ENCODE data around the gene ABHD2. TPM values are rescaled to one million over a fixed set of nuclear protein-coding genes. Genes with fewer than 3 reads are reported as not detected.
"Not testable (repeated sequence)": the region's sequence is repeated elsewhere in the genome, so short reads cannot be mapped to it uniquely, and the experiment has no call there.

The ABHD2 gene
- total and polyA plus RNA-seq, 4 donors = 47.1 to 75.7 (median 65.2) TPM

DNA sequence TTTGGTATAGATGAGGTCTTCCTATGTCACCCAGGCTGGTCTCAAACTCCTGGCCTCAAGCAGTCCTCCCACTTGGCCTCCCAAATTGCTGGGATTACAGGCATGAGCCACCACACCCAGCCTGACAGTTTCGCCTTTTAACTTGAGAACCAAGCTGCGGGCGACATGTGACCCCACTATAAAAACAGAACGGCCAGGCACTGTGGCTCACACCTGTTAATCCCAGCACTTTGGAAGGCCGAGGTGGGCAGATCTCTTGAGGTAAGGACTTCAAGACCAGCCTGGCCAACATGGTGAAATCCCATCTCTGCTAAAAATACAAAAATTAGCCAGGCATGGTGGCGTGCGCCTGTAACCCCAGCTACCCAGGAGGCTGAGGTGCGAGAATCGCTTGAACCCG, 52.9 kb downstream of the ABHD2 start:
- WGBS (ENCODE audit: insufficient coverage) = 98% methylated on average over 10 of the region's 10 CpGs
- not testable (repeated sequence) for H3K36me3 ChIP-seq (ENCODE audit: control insufficient read depth, insufficient read depth, low read length); H3K4me3 ChIP-seq (ENCODE audit: low read depth, low read length); H3K9me3 ChIP-seq (ENCODE audit: control insufficient read depth, insufficient read depth, low read length); DNase-seq (ENCODE audit: low read depth in 4 of 6, low spot score in 6 of 6); H3K27ac ChIP-seq (ENCODE audit: low read depth, low read length); H3K27me3 ChIP-seq (ENCODE audit: control insufficient read depth, insufficient read depth, low read length)
- H3K4me1 ChIP-seq (ENCODE audit: control insufficient read depth, insufficient read depth, low read length) = peaks cover 34% of the 10 kb centered on the region

DNA sequence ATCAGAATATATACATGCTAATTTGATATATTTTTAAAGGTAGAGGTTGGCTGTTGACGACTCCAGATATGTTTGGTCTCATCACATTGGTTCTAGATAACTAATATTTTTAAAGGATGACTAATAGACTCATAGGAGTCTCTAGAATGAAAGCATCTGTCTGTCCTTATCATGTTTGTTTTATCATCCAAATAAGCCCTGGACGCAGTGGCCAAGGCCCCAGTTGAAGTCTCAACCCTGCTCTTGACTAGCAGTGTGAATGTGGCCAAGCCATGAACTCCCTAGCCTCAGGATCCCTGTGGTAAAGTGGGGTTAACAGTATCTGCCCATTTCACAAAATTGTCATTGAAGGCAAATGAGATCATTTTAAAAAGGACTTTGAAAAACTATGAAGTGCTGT, 53.6 kb downstream of the ABHD2 start:
- Histone ChIP-seq H3K4me3 (ENCODE audit: low read depth, low read length) (no peak overlapping the region), H3K9me3 (ENCODE audit: control insufficient read depth, insufficient read depth, low read length) (no peaks in the 10 kb centered on the region), H3K27me3 (ENCODE audit: control insufficient read depth, insufficient read depth, low read length) (no peaks in the 10 kb centered on the region), H3K27ac (ENCODE audit: low read depth, low read length) (peak overlapping the region; percentile 52), H3K36me3 (ENCODE audit: control insufficient read depth, insufficient read depth, low read length) (peaks cover 8% of the 10 kb centered on the region), H3K4me1 (ENCODE audit: control insufficient read depth, insufficient read depth, low read length) (peaks cover 28% of the 10 kb centered on the region)
- 100% methylated on average over 1 of the region's 2 CpGs for WGBS (ENCODE audit: insufficient coverage)
- DNase-seq (ENCODE audit: low read depth in 4 of 6, low spot score in 6 of 6) = no peak

DNA sequence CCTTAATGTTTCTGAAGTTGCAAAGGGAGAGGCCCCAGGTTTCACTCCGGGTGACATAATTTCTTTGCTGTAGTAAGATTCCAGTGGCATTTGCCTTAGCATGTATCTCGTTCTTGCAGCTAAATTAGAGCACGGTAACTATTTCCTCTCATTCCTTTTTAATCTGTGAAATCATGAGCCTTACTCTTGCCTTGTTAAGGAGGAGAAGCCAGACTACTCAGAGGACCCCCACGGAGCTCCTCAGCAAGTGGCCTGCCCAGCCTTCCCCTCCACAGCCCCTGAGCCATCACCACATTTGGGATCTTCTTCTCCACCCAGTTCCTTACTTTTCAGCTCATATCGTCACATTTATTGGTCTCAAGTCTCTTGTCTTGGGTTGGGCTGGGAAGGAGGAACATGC, 54.2 kb downstream of the ABHD2 start:
- WGBS (ENCODE audit: insufficient coverage) = 73% methylated on average over 2 of the region's 5 CpGs
- Histone ChIP-seq H3K27ac (ENCODE audit: low read depth, low read length) (peak overlapping the region; percentile 52), H3K9me3 (ENCODE audit: control insufficient read depth, insufficient read depth, low read length) (no peaks in the 10 kb centered on the region), H3K27me3 (ENCODE audit: control insufficient read depth, insufficient read depth, low read length) (no peaks in the 10 kb centered on the region), H3K4me3 (ENCODE audit: low read depth, low read length) (no peak overlapping the region), H3K36me3 (ENCODE audit: control insufficient read depth, insufficient read depth, low read length) (peaks cover 8% of the 10 kb centered on the region), H3K4me1 (ENCODE audit: control insufficient read depth, insufficient read depth, low read length) (peaks cover 26% of the 10 kb centered on the region)
- no peak for DNase-seq (ENCODE audit: low read depth in 4 of 6, low spot score in 6 of 6)

DNA sequence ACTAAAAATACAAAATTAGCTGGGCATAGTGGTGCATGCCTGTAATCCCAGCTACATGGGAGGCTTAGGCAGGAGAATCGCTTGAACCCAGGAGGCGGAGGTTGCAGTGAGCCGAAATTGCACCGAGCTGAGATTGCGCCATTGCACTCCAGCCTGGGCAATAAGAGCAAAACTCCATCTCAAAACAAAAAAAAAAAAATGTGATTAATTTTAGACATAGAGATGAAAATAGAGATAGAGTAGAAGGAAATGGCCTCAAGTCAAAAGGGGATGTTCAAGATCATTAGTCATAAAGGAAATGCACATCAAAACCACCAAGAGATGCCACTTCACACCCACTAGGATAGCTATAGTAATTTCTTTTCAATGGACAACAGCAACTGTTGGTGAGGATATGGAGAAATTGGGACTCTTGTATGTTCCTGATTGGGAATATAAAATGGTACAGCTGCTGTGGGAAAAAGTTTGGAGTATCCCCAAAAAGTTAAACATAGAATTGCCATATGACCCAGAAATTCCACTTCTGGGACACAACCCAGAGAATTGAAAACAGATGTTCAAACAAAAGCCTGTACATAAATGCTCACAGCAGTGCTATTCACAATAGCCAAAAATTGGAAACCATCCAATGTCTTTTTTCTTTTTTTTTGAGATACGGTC, 55.4 kb downstream of the ABHD2 start:
- Histone ChIP-seq H3K4me1 (ENCODE audit: control insufficient read depth, insufficient read depth, low read length) (peaks cover 21% of the 10 kb centered on the region), H3K27me3 (ENCODE audit: control insufficient read depth, insufficient read depth, low read length) (no peaks in the 10 kb centered on the region), H3K27ac (ENCODE audit: low read depth, low read length) (peak overlapping the region; percentile 50), H3K9me3 (ENCODE audit: control insufficient read depth, insufficient read depth, low read length) (no peaks in the 10 kb centered on the region), H3K4me3 (ENCODE audit: low read depth, low read length) (no peak overlapping the region), H3K36me3 (ENCODE audit: control insufficient read depth, insufficient read depth, low read length) (peaks cover 8% of the 10 kb centered on the region)
- no CpG with 5 or more reads among the region's 6 CpGs for WGBS (ENCODE audit: insufficient coverage)
- peak in 2 of 6 donors; percentile 74 to 79 for DNase-seq (ENCODE audit: low read depth in 4 of 6, low spot score in 6 of 6)

DNA sequence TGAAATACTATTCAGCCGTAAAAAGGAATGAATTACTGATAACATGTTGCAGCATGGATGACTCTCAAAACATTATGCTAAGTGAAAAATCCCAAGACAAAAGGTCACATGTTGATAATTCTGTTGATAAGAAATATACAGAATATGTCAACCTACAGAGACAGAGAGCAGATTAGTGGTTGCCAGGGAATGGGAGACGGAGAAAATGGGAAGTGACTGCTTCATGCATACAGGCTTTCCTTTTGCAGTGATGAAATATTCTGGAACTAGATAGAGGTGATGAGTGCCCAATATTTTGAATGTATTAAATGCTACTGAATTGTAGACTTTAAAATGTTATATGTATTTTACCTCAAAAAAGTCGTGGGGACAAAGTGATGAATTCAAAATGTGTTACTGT, 56.2 kb downstream of the ABHD2 start:
- Histone ChIP-seq H3K27ac (ENCODE audit: low read depth, low read length) (no peak overlapping the region), H3K36me3 (ENCODE audit: control insufficient read depth, insufficient read depth, low read length) (peaks cover 8% of the 10 kb centered on the region), H3K4me3 (ENCODE audit: low read depth, low read length) (no peak overlapping the region), H3K9me3 (ENCODE audit: control insufficient read depth, insufficient read depth, low read length) (no peaks in the 10 kb centered on the region), H3K27me3 (ENCODE audit: control insufficient read depth, insufficient read depth, low read length) (no peaks in the 10 kb centered on the region), H3K4me1 (ENCODE audit: control insufficient read depth, insufficient read depth, low read length) (peaks cover 13% of the 10 kb centered on the region)
- 100% methylated on average over 1 of the region's 3 CpGs for WGBS (ENCODE audit: insufficient coverage)
- no peak for DNase-seq (ENCODE audit: low read depth in 4 of 6, low spot score in 6 of 6)

DNA sequence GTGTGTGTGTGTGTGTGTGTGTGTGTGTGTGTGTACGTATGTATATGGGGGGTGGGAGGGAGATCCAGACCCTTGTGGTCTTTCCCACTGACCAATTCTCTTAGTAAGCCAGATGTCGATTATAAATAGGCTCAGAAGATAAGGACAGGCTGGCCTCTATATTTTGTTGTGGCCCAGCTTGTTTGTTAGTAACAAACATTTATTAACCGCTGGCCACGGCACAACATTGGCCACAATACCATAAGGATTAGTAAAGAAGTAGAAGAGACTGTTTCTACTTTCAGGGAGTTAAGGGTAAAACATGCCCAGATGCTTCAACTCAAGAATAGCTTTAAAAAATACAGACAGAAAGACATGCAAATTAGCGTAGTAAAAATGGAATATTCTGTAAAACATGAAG, 58.1 kb downstream of the ABHD2 start:
- DNase-seq (ENCODE audit: low read depth in 4 of 6, low spot score in 6 of 6) = no peak
- 60% methylated on average over 1 of the region's 5 CpGs for WGBS (ENCODE audit: insufficient coverage)
- Histone ChIP-seq H3K4me1 (ENCODE audit: control insufficient read depth, insufficient read depth, low read length) (peaks cover 7% of the 10 kb centered on the region), H3K36me3 (ENCODE audit: control insufficient read depth, insufficient read depth, low read length) (peaks cover 2% of the 10 kb centered on the region), H3K27me3 (ENCODE audit: control insufficient read depth, insufficient read depth, low read length) (no peaks in the 10 kb centered on the region), H3K27ac (ENCODE audit: low read depth, low read length) (no peak overlapping the region), H3K4me3 (ENCODE audit: low read depth, low read length) (no peak overlapping the region), H3K9me3 (ENCODE audit: control insufficient read depth, insufficient read depth, low read length) (no peaks in the 10 kb centered on the region)

DNA sequence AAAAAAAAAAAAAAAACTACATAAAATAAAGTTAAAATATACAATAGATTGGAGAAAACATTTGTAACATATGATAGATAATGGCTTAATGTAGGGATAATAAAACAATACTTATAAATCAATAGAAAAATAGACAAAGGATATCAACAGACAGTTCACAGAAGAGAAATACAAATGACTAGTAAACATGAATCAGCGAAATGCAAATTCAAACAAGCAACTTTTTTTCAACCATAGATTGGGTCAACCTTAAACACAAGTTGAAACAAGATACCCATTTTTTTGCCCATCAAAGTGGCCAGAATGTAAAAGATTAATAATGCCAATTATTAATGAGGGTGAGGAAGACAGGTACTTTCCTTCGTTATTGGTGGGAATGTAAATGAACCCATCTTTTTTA, 59.9 kb downstream of the ABHD2 start:
- H3K36me3 ChIP-seq (ENCODE audit: control insufficient read depth, insufficient read depth, low read length) = peaks cover 8% of the 10 kb centered on the region

DNA sequence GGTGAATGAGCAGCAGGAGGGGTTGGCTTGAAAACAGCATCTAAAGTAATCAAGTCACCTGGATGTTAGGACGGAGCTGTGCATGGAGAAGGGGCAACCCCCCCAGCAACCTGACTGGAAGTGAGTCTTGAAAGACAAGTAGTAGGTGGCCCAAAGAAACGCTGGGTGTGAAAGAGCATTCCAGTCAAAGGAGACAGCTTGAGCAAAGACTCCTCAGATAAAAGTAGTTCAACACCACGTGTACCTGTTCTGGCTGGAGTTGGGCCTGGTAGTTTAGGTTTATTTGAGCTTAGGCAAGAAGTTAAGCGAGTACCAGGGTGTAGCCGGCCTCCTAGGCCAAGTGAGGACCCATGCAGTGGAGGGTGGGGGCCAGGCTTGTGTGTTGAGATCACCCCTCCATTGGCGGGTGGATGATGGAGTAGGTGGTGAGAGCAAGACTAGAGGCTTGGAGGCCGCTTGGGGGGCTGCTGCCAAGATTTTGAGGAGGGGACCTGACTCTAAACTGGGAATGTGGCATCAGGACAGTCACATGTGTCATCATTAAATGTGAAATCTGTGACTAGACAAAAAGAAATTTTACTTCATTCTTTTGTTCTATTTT, 61.3 kb downstream of the ABHD2 start:
- no peaks in the 10 kb centered on the region for H3K27me3 ChIP-seq (ENCODE audit: control insufficient read depth, insufficient read depth, low read length)
- DNase-seq (ENCODE audit: low read depth in 4 of 6, low spot score in 6 of 6) = no peak
- H3K27ac ChIP-seq (ENCODE audit: low read depth, low read length) = no peak overlapping the region
- no peak overlapping the region for H3K4me3 ChIP-seq (ENCODE audit: low read depth, low read length)
- H3K9me3 ChIP-seq (ENCODE audit: control insufficient read depth, insufficient read depth, low read length) = no peaks in the 10 kb centered on the region
- WGBS (ENCODE audit: insufficient coverage) = 87% methylated on average over 6 of the region's 7 CpGs
- peaks cover 4% of the 10 kb centered on the region for H3K4me1 ChIP-seq (ENCODE audit: control insufficient read depth, insufficient read depth, low read length)
- peaks cover 8% of the 10 kb centered on the region for H3K36me3 ChIP-seq (ENCODE audit: control insufficient read depth, insufficient read depth, low read length)

More for the DNA sequence above, 59.9 kb downstream of the ABHD2 start:
- no peaks in the 10 kb centered on the region for H3K27me3 ChIP-seq (ENCODE audit: control insufficient read depth, insufficient read depth, low read length)
- DNase-seq (ENCODE audit: low read depth in 4 of 6, low spot score in 6 of 6) = no peak
- H3K27ac ChIP-seq (ENCODE audit: low read depth, low read length) = no peak overlapping the region
- no peaks in the 10 kb centered on the region for H3K9me3 ChIP-seq (ENCODE audit: control insufficient read depth, insufficient read depth, low read length)
- no peak overlapping the region for H3K4me3 ChIP-seq (ENCODE audit: low read depth, low read length)
- H3K4me1 ChIP-seq (ENCODE audit: control insufficient read depth, insufficient read depth, low read length) = peaks cover 4% of the 10 kb centered on the region
- no CpG with 5 or more reads among the region's 2 CpGs for WGBS (ENCODE audit: insufficient coverage)

DNA sequence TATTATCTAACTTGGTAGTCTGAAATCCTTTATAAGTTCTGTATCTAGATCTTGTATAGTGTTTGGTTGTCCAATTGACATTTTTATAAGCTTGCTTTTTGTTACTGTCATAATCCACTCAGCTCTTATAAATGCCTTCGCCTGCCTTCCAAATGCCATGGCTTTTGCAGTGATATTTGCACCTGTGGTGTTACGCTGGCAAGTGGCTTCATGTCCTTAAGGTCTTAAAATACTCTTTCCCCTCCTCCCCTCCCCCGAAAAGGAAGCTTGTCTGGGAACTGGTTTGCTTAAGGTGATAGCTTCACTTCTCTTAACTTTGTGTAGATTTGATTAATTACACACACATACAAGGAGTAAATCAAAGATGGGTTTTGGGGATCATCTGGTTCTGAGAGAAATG, 62.0 kb downstream of the ABHD2 start:
- H3K27ac ChIP-seq (ENCODE audit: low read depth, low read length) = no peak overlapping the region
- no peaks in the 10 kb centered on the region for H3K9me3 ChIP-seq (ENCODE audit: control insufficient read depth, insufficient read depth, low read length)
- no peak for DNase-seq (ENCODE audit: low read depth in 4 of 6, low spot score in 6 of 6)
- 100% methylated on average over 1 of the region's 3 CpGs for whole genome bisulfite sequencing (ENCODE audit: insufficient coverage)
- H3K27me3 ChIP-seq (ENCODE audit: control insufficient read depth, insufficient read depth, low read length) = no peaks in the 10 kb centered on the region
- H3K4me3 ChIP-seq (ENCODE audit: low read depth, low read length) = no peak overlapping the region
- peaks cover 10% of the 10 kb centered on the region for H3K36me3 ChIP-seq (ENCODE audit: control insufficient read depth, insufficient read depth, low read length)
- H3K4me1 ChIP-seq (ENCODE audit: control insufficient read depth, insufficient read depth, low read length) = peaks cover 4% of the 10 kb centered on the region
